Neural progenitor cell (in vitro differentiated cells): Measurements from ENCODE around the gene SMARCD3. TPM values are rescaled to one million over a fixed set of nuclear protein-coding genes. Genes with fewer than 3 reads are reported as not detected.

Source experiments
- DNase-seq: peaks from one replicate; pipeline ENCODE4 v3.0.0-alpha.2; 2016; ENCODE audit warnings: low spot score
- H2AFZ ChIP-seq: fragments of 200-600 bp; sonication (generic); replicated peaks from 2 replicates; pipeline ENCODE4 v1.6.1; 2016; ENCODE audit warnings: antibody characterized with exemption
- H3F3A ChIP-seq: fragments of 200-600 bp; sonication (generic); 2 replicates; pipeline ENCODE4 v1.6.1; 2016; ENCODE audit warnings: antibody characterized with exemption, low read depth
- H3K27ac ChIP-seq: fragments of 200-600 bp; sonication (generic); 2 replicates; pipeline ENCODE4 v1.5.1; 2016; ENCODE audit warnings: mild to moderate bottlenecking
- H3K27me3 ChIP-seq: fragments of 200-600 bp; sonication (generic); 2 replicates; pipeline ENCODE4 v1.6.1; 2016; ENCODE audit warnings: mild to moderate bottlenecking, moderate library complexity
- H3K36me3 ChIP-seq: fragments of 200-600 bp; sonication (generic); 2 replicates; pipeline ENCODE4 v1.5.1; 2016
- H3K4me1 ChIP-seq: fragments of 200-600 bp; sonication (generic); 2 replicates; pipeline ENCODE4 v1.6.1; 2016; ENCODE audit warnings: mixed run types
- H3K4me2 ChIP-seq: fragments of 200-600 bp; sonication (generic); 2 replicates; pipeline ENCODE4 v1.6.1; 2016
- H3K4me3 ChIP-seq: fragments of 200-600 bp; sonication (generic); 2 replicates; pipeline ENCODE4 v1.5.1; 2016
- H3K79me2 ChIP-seq: fragments of 200-600 bp; sonication (generic); 2 replicates; pipeline ENCODE4 v1.6.1; 2016; ENCODE audit warnings: low read depth
- H3K9ac ChIP-seq: fragments of 200-600 bp; sonication (generic); 2 replicates; pipeline ENCODE4 v1.6.1; 2016
- H3K9me3 ChIP-seq: fragments of 200-600 bp; sonication (generic); 2 replicates; pipeline ENCODE4 v1.5.1; 2016; ENCODE audit warnings: low read depth
- H4K20me1 ChIP-seq: fragments of 200-600 bp; sonication (generic); 2 replicates; pipeline ENCODE4 v1.6.1; 2016; ENCODE audit warnings: low read depth
- H3K27ac Mint-ChIP-seq: 3 replicates; pipeline ENCODE4 v1.8.0; 2021; ENCODE audit warnings: mixed read lengths
- H3K27me3 Mint-ChIP-seq: 2 replicates; pipeline ENCODE4 v1.8.0; 2022; ENCODE audit warnings: low read depth, mild to moderate bottlenecking, inconsistent platforms, moderate library complexity, mixed read lengths; ENCODE audit not compliant: insufficient read depth
- H3K36me3 Mint-ChIP-seq: 3 replicates; pipeline ENCODE4 v1.8.0; 2021; ENCODE audit warnings: mixed read lengths
- H3K4me1 Mint-ChIP-seq: 3 replicates; pipeline ENCODE4 v1.8.0; 2021; ENCODE audit warnings: mixed read lengths
- H3K4me3 Mint-ChIP-seq: 3 replicates; pipeline ENCODE4 v1.8.0; 2021; ENCODE audit warnings: mild to moderate bottlenecking, moderate library complexity, mixed read lengths
- H3K9me3 Mint-ChIP-seq: 3 replicates; pipeline ENCODE4 v1.8.0; 2020; ENCODE audit warnings: mixed read lengths
- CTCF ChIP-seq: fragments of 200-600 bp; sonication (generic); IDR thresholded peaks from 2 replicates; pipeline ENCODE4 v1.5.1; 2017; ENCODE audit warnings: antibody characterized with exemption, mild to moderate bottlenecking
- EZH2 ChIP-seq: fragments of 200-600 bp; sonication (generic); IDR thresholded peaks from 2 replicates; pipeline ENCODE4 v1.6.1; 2017; ENCODE audit warnings: antibody characterized with exemption, mild to moderate bottlenecking, moderate library complexity
- EZH2phosphoT487 ChIP-seq: fragments of 200-600 bp; sonication (generic); IDR thresholded peaks from 2 replicates; pipeline ENCODE4 v1.6.1; 2017; ENCODE audit warnings: antibody characterized with exemption
- total RNA-seq: library from RNA; depleted of rRNA; stranded (reverse); fragments of >200 nt; gene quantifications from 2 replicates; pipeline ENCODE4 v1.2.3, GENCODE V29; 2015; ENCODE audit warnings: low replicate concordance

The SMARCD3 gene
- total RNA-seq, 1 donor from 2014 or later = 11.0 TPM

GRCh38 chr7:151229249-151229648, 19.2 kb downstream of the SMARCD3 start:
- no peak overlapping the region for H3K9ac ChIP-seq
- H3K4me3 ChIP-seq = no peak overlapping the region
- Mint-ChIP-seq H3K9me3 (no peaks in the 10 kb centered on the region), H3K4me1 (peaks cover 54% of the 10 kb centered on the region), H3K4me3 (no peak overlapping the region), H3K27me3 (peaks cover 11% of the 10 kb centered on the region), H3K27ac (no peak overlapping the region), H3K36me3 (peaks cover 8% of the 10 kb centered on the region)
- no peak for TF ChIP-seq EZH2
- no peak for TF ChIP-seq EZH2phosphoT487
- TF ChIP-seq CTCF = no peak
- no peak overlapping the region for H3K4me2 ChIP-seq
- H3K4me1 ChIP-seq = peaks cover 34% of the 10 kb centered on the region
- no peak overlapping the region for H2AFZ ChIP-seq
- peaks cover 19% of the 10 kb centered on the region for H3F3A ChIP-seq
- H3K79me2 ChIP-seq = peaks cover 37% of the 10 kb centered on the region
- no peaks in the 10 kb centered on the region for H3K27me3 ChIP-seq
- no peak overlapping the region for H3K27ac ChIP-seq
- H4K20me1 ChIP-seq = peaks cover 29% of the 10 kb centered on the region
- H3K36me3 ChIP-seq = no peaks in the 10 kb centered on the region
- no peaks in the 10 kb centered on the region for H3K9me3 ChIP-seq
- DNase-seq = no peak

- H3K27me3 ChIP-seq = no peaks in the 10 kb centered on the region
- H3K4me3 Mint-ChIP-seq = peak overlapping the region; percentile 93
- no peaks in the 10 kb centered on the region for H3K36me3 ChIP-seq
- H3K4me3 ChIP-seq = peak overlapping the region; percentile 94
- H3K4me1 Mint-ChIP-seq = peaks cover 47% of the 10 kb centered on the region
- peaks cover 19% of the 10 kb centered on the region for H4K20me1 ChIP-seq
- H3K4me1 ChIP-seq = peaks cover 27% of the 10 kb centered on the region
- peak overlapping the region; percentile 63 for H2AFZ ChIP-seq
- H3K79me2 ChIP-seq = peaks cover 27% of the 10 kb centered on the region
- H3K27me3 Mint-ChIP-seq = peaks cover 11% of the 10 kb centered on the region
- H3K36me3 Mint-ChIP-seq = peaks cover 11% of the 10 kb centered on the region
- no peaks in the 10 kb centered on the region for H3K9me3 Mint-ChIP-seq
- no peaks in the 10 kb centered on the region for H3K9me3 ChIP-seq
- H3F3A ChIP-seq = peaks cover 19% of the 10 kb centered on the region
- H3K9ac ChIP-seq = no peak overlapping the region
- peak overlapping the region; percentile 100 for H3K27ac Mint-ChIP-seq
- DNase-seq = no peak
- TF ChIP-seq CTCF (no peak), EZH2phosphoT487 (no peak), EZH2 (no peak)
- H3K4me2 ChIP-seq = peak overlapping the region; percentile 85
- H3K27ac ChIP-seq = peak overlapping the region; percentile 85
These were observed 20.2 kb downstream of the SMARCD3 start for GRCh38 chr7:151228024-151228866.

GRCh38 chr7:151226875-151227782, 21.4 kb downstream of the SMARCD3 start, which contains the start of gene ABCF2:
TSS of gene ABCF2 (minus strand) at chr7:151227205. CDS start at chr7:151226458, 747 bp downstream.
- TF ChIP-seq EZH2 = no peak
- TF ChIP-seq CTCF = peak; percentile 4
- Mint-ChIP-seq H3K27ac (peak within 1 kb of the TSS; percentile 100), H3K36me3 (peaks cover 11% of the 10 kb centered on the region), H3K9me3 (no peaks in the 10 kb centered on the region), H3K4me1 (peaks cover 43% of the 10 kb centered on the region), H3K27me3 (peaks cover 8% of the 10 kb centered on the region), H3K4me3 (peak within 1 kb of the TSS; percentile 93)
- Histone ChIP-seq H3K4me2 (peak within 1 kb of the TSS; percentile 92), H3K4me1 (peaks cover 25% of the 10 kb centered on the region), H3K27ac (peak within 1 kb of the TSS; percentile 85), H3K36me3 (no peaks in the 10 kb centered on the region), H2AFZ (peak within 1 kb of the TSS; percentile 63), H3K27me3 (no peaks in the 10 kb centered on the region), H3F3A (peaks cover 18% of the 10 kb centered on the region), H3K4me3 (peak within 1 kb of the TSS; percentile 94), H3K9ac (peak within 1 kb of the TSS; percentile 83), H3K79me2 (peaks cover 19% of the 10 kb centered on the region), H3K9me3 (no peaks in the 10 kb centered on the region), H4K20me1 (peaks cover 15% of the 10 kb centered on the region)
- DNase-seq = peak; percentile 99
